K562 treated with DMSO at 1 percent for 12 hours (cell line): ENCODE results near the gene DCAF12L2. TPM values are rescaled to one million over a fixed set of nuclear protein-coding genes. Genes with fewer than 3 reads are reported as not detected.

Experiments
- total RNA-seq: library from RNA; unstranded; fragments of 300-600 nt; gene quantifications from 2 replicates; pipeline ENCODE4 v1.2.3, GENCODE V29; 2022; ENCODE audit not compliant: insufficient read depth

Gene DCAF12L2
- total RNA-seq = not detected in 2 replicates

GRCh38 chrX:126165721-126166461 is at the start of gene DCAF12L2:
DCAF12L2 (minus strand) TSS chrX:126166289; CDS start chrX:126165924, 365 bp downstream.

